ENCODE data around the gene NUDT4. TPM values are rescaled to one million over a fixed set of nuclear protein-coding genes. Genes with fewer than 3 reads are reported as not detected.
A peak's percentile ranks its signal among the peaks of the same experiment; 100 is the strongest.

The NUDT4 gene
- total and polyA plus RNA-seq, 10 of the 15 experiments (the other 5 are each of a cell fraction or from before 2014, with no cell fraction given), result 26.6 to 91.6 (median 63.1) TPM

DNA sequence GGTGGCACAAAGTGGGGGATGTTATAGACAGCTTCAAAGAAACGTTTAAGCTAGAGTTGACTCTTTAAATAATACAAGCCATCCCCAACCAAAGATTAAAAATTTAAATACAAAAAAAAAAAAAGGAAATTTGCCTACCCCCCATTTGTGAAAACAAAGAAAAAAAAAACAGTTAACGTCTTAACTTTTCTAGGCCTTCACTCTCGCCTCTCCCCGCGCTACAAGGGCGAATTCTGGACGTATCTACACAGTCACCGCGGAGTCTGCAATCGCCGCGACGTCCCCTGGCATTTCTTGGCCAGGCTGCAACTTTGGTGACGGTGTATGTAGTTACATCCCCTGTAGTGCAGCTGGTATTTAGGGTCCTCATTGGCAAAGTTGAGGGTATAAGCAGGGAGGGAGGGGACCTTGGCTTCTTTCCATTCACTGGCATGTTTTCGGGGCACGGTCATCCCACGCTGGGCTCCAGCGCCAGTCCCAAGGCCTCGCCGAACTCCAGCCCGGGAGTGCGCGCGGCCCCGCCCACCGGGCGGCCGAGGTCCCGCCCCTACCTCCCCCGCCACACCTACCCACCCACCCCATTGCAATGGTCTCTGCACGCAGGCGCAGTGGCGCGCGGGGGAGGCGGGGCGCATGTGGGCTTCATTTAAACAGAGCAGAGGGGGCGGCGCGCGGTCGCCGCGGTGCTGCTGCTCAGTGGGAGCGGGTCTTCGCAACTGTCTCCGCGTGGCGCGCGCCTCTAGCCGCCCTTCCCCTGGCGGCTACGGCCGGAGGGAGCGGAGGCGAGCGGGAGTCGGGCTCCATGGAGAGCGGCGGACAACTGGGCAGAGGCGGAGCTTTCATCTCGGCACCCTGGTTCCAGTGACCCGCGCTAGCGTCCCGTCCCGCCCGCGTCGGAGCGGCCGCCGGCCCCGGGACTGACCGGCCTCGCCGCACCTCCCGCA lies at the start of gene NUDT4 (continued):
- TF ChIP-seq ATF7 (IDR thresholded peaks at IDR 0.05; ENCODE audit: low read depth) (peak; percentile 10; the same call in 1 of the 2 replicates), MEF2B (IDR thresholded peaks at IDR 0.05; ENCODE audit: partially characterized antibody, poor library complexity, severe bottlenecking) (no peak), RUNX3 (IDR thresholded peaks at IDR 0.05; ENCODE audit: low read length) (peak; percentile 9; the same call in 1 of the 2 replicates), MEF2A (IDR thresholded peaks at IDR 0.05; ENCODE audit: insufficient read depth, low read depth, low read length) (no peak), NFIC (IDR thresholded peaks at IDR 0.05; ENCODE audit: low read depth, low read length) (no peak)
- TF ChIP-seq, protein P1, sequence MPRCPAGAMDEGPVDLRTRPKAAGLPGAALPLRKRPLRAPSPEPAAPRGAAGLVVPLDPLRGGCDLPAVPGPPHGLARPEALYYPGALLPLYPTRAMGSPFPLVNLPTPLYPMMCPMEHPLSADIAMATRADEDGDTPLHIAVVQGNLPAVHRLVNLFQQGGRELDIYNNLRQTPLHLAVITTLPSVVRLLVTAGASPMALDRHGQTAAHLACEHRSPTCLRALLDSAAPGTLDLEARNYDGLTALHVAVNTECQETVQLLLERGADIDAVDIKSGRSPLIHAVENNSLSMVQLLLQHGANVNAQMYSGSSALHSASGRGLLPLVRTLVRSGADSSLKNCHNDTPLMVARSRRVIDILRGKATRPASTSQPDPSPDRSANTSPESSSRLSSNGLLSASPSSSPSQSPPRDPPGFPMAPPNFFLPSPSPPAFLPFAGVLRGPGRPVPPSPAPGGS (IDR thresholded peaks at IDR 0.05; ENCODE audit: borderline replicate concordance, insufficient read depth, low read depth, low read length, poor library complexity, severe bottlenecking), result no peak
- TF ChIP-seq, protein P2, sequence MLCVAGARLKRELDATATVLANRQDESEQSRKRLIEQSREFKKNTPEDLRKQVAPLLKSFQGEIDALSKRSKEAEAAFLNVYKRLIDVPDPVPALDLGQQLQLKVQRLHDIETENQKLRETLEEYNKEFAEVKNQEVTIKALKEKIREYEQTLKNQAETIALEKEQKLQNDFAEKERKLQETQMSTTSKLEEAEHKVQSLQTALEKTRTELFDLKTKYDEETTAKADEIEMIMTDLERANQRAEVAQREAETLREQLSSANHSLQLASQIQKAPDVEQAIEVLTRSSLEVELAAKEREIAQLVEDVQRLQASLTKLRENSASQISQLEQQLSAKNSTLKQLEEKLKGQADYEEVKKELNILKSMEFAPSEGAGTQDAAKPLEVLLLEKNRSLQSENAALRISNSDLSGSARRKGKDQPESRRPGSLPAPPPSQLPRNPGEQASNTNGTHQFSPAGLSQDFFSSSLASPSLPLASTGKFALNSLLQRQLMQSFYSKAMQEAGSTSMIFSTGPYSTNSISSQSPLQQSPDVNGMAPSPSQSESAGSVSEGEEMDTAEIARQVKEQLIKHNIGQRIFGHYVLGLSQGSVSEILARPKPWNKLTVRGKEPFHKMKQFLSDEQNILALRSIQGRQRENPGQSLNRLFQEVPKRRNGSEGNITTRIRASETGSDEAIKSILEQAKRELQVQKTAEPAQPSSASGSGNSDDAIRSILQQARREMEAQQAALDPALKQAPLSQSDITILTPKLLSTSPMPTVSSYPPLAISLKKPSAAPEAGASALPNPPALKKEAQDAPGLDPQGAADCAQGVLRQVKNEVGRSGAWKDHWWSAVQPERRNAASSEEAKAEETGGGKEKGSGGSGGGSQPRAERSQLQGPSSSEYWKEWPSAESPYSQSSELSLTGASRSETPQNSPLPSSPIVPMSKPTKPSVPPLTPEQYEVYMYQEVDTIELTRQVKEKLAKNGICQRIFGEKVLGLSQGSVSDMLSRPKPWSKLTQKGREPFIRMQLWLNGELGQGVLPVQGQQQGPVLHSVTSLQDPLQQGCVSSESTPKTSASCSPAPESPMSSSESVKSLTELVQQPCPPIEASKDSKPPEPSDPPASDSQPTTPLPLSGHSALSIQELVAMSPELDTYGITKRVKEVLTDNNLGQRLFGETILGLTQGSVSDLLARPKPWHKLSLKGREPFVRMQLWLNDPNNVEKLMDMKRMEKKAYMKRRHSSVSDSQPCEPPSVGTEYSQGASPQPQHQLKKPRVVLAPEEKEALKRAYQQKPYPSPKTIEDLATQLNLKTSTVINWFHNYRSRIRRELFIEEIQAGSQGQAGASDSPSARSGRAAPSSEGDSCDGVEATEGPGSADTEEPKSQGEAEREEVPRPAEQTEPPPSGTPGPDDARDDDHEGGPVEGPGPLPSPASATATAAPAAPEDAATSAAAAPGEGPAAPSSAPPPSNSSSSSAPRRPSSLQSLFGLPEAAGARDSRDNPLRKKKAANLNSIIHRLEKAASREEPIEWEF (IDR thresholded peaks at IDR 0.05; ENCODE audit: insufficient replicate concordance, low read depth, low read length), result no peak

All from GM12878 (cell line).